Urothelium cell line (cell line): ENCODE results near the gene ACOT8.
A peak's percentile ranks its signal among the peaks of the same experiment; 100 is the strongest.
"Not testable (repeated sequence)": the region's sequence is repeated elsewhere in the genome, so short reads cannot be mapped to it uniquely, and the experiment has no call there.

Experiments
- DNase-seq: peaks from one replicate; pipeline ENCODE4 v3.0.0; 2011; ENCODE audit warnings: low spot score, mixed read lengths
- FAIRE-seq: peaks from 2 replicates; lab custom pipeline; 2011; peaks lifted over from hg19 to GRCh38; lab: Jason Lieb, UNC

Gene ACOT8

DNA sequence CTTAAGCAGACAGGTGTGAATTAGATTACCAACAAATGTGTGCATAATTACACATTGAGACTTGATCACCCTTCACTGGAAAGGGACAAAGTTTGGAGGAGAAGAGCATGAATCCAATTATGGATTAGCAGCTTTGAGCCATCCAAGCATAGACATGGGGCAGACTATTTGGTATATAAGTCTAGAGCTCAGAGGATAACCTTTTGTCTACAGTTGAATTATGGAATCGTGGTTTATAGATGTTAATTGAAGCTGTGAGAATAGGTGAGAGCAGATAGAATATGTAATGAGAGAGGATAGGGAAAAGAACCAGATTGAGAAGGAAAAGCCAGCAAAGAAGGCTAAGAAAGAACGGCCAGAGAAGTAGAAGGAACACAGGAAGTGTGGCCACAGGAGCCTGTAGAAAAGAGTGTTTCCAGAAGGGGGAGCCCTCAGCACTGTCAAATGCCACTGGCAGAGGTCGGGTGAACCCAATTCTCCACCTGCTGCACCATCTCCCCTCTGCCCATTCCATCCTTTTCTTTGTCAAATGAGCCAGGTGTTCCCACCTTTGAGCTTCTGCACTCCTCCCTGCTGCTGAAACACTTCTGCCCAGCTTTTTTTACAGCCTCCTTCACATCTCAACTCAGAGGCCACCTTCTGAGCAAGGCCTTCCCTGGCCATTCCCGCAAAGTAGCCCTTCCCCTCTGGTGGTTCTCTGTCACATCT is 58.1 kb downstream of the ACOT8 start:
- DNase-seq = peak; percentile 66
- FAIRE-seq = no peak

DNA sequence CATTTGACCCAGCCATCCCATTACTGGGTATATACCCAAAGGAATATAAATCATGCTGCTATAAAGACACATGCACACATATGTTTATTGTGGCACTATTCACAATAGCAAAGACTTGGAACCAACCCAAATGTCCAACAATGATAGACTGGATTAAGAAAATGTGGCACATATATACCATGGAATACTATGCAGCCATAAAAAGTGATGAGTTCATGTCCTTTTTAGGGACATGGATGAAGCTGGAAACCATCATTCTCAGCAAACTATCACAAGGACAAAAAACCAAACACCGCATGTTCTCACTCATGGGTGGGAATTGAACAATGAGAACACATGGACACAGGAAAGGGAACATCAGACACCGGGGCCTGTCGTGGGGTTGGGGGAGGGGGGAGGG is 59.2 kb downstream of the ACOT8 start:
- DNase-seq, FAIRE-seq: not testable (repeated sequence)

DNA sequence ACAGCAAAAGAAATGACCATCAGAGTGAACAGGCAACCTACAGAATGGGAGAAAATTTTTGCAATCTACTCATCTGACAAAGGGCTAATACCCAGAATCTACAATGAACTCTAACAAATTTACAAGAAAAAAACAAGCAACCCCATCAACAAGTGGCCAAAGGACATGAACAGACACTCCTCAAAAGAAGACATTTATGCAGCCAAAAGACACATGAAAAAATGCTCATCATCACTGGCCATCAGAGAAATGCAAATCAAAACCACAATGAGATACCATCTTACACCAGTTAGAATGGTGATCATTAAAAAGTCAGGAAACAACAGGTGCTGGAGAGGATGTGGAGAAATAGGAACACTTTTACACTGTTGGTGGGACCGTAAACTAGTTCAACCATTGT is 59.7 kb downstream of the ACOT8 start:
- DNase-seq, FAIRE-seq: not testable (repeated sequence)

DNA sequence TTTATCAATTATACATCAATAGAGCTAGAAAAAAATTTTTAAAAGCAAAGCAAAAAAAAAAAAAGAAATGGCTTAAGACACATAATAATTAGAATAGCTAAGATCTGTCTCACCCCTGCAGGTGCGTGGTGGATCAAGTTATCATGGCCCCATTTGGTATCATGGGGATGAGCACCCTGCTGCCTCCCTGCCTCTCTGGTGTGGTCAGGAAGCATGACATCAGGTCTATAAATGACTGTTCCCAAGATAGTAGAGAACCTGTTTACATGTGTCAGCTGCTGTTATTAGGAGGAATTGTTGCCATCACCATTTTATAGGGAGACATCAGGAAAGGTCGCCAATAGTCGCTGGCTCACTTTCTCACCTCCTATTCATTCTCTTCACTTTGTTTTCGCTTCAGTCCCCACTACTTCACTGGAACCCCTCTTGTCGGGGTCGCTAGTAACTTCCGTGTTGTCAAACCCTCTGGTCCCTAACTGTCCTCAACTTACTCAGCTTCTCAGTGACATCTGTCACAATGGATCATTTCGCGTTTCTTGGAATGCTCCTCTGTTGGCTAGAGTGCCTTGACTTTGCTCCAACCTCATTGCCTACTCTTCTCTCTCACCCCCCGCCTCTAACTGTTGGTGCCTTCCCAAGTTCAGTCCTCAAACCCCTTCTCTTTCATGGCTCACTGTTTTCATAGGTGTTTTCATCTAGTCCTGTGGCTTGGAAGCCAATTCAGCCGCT is 60.7 kb downstream of the ACOT8 start:
- FAIRE-seq (no peak), DNase-seq (no peak)

DNA sequence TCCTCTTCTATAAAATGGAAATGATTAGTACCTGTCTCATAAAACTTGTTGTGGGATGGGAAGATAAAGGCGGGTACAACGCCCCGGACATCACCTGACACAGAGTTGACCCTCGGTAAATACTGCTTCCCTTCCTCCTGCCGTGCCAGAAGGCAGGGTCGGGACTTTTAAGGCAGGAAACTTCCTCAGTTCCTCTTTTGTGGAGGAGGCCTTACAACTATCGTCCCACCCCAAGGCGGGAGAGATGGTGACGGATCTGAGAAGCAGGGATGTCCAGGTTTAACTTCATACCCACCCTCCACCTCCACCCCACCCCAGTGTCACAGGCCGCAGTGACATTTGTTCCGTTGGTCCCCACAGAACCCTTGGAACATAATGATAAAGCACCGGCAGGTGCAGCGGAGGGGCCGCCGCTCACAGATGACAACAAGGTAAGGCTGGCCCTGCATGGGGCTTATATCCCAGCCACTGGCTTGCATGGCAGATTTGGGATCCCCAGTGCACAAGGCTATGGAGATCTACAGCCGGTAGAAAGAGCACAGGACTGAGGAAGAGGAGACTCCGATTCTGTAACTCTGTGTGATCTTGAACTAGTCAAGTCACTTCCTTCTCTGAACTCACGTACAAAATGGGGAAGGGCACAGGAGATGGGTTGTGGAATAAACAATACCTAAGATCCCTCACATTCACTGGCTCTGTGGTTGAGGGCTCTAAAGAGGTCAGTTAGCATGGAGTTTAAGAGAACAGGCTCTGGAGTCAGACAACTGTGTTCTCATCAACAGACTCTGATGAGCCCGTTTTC is 64.7 kb downstream of the ACOT8 start:
- FAIRE-seq (no peak), DNase-seq (no peak)
